IMR-90 (cell line): ENCODE data around the gene EDARADD. TPM values are rescaled to one million over a fixed set of nuclear protein-coding genes. Genes with fewer than 3 reads are reported as not detected.

Experiments
- ATAC-seq: fragments of 200-7000 bp; cut with Tn5 transposase; 2 replicates; pipeline ENCODE4 v1.9.1; 2020; ENCODE audit warnings: low read depth, mild to moderate bottlenecking, moderate library complexity
- BruUV-seq: library from RNA; stranded (reverse); fragments of 400-500 nt; replicated peaks from 2 replicates; lab custom pipeline; 2021; lab: Mats Ljungman, UMichigan
- CTCF ChIA-PET: fragments of 300-600 bp; formaldehyde crosslinking; extraction: SDS; loops from one replicate; lab custom pipeline; 2021; ENCODE audit warnings: antibody characterized with exemption; lab: Yijun Ruan, JAX
- POLR2A ChIA-PET: fragments of 300-600 bp; sonication (Branson Sonifier 250); formaldehyde crosslinking; loops from one replicate; lab custom pipeline; 2022; ENCODE audit warnings: antibody characterized with exemption; ENCODE audit not compliant: unreplicated experiment; lab: Charles Lee
- DNase-seq: peaks from one replicate; pipeline ENCODE4 v3.0.0; 2013
- H2AFZ ChIP-seq: replicated peaks from 2 replicates; pipeline ENCODE3; 2013; ENCODE audit warnings: low read length, mild to moderate bottlenecking; ENCODE audit not compliant: poor library complexity
- H2AK5ac ChIP-seq: 2 replicates; pipeline ENCODE4 v1.6.1; 2013; ENCODE audit warnings: low read depth, low read length, inconsistent platforms
- H2AK9ac ChIP-seq: replicated peaks from 2 replicates; pipeline ENCODE3; 2013; ENCODE audit warnings: mild to moderate bottlenecking, low read depth, low read length, moderate library complexity; ENCODE audit not compliant: poor library complexity
- H2BK120ac ChIP-seq: 2 replicates; pipeline ENCODE4 v1.6.1; 2013; ENCODE audit warnings: low read depth, low read length, inconsistent platforms
- H2BK15ac ChIP-seq: 3 replicates; pipeline ENCODE4 v1.6.1; 2013; ENCODE audit warnings: low read depth, low read length, inconsistent platforms
- H2BK20ac ChIP-seq: 2 replicates; pipeline ENCODE4 v1.6.1; 2013; ENCODE audit warnings: low read depth, mild to moderate bottlenecking, inconsistent platforms, low read length, moderate library complexity
- H2BK5ac ChIP-seq: 2 replicates; pipeline ENCODE4 v1.6.1; 2013; ENCODE audit warnings: mild to moderate bottlenecking, low read depth, low read length, inconsistent platforms; ENCODE audit not compliant: poor library complexity, severe bottlenecking
- H3K14ac ChIP-seq: replicated peaks from 2 replicates; pipeline ENCODE4 v1.6.1; 2013; ENCODE audit warnings: low read depth, low read length, inconsistent platforms
- H3K18ac ChIP-seq: 2 replicates; pipeline ENCODE4 v1.6.1; 2013; ENCODE audit warnings: low read depth, low read length, control low read depth
- H3K23ac ChIP-seq: 2 replicates; pipeline ENCODE4 v1.6.1; 2013; ENCODE audit warnings: low read depth, low read length, inconsistent platforms
- H3K27ac ChIP-seq: 2 replicates; pipeline ENCODE4 v1.5.1; 2013; ENCODE audit warnings: mild to moderate bottlenecking, control low read depth, low read length; ENCODE audit not compliant: insufficient read depth
- H3K27me3 ChIP-seq: 2 replicates; pipeline ENCODE4 v1.6.1; 2013; ENCODE audit warnings: low read length; ENCODE audit not compliant: control insufficient read depth, insufficient read depth
- H3K36me3 ChIP-seq: 2 replicates; pipeline ENCODE4 v1.6.1; 2013; ENCODE audit warnings: low read length, mixed read lengths; ENCODE audit not compliant: control insufficient read depth, insufficient read depth
- H3K4ac ChIP-seq: 2 replicates; pipeline ENCODE4 v1.6.1; 2013; ENCODE audit warnings: low read depth, low read length, inconsistent platforms
- H3K4me1 ChIP-seq: 2 replicates; pipeline ENCODE4 v1.6.1; 2013; ENCODE audit warnings: low read length, mixed read lengths; ENCODE audit not compliant: control insufficient read depth, insufficient read depth
- H3K4me2 ChIP-seq: 2 replicates; pipeline ENCODE4 v1.6.1; 2013; ENCODE audit warnings: low read depth, mild to moderate bottlenecking, control low read depth, low read length, moderate library complexity
- H3K4me3 ChIP-seq: 2 replicates; pipeline ENCODE4 v1.5.1; 2013; ENCODE audit warnings: low read depth, mild to moderate bottlenecking, control low read depth, low read length, moderate library complexity; ENCODE audit not compliant: insufficient read depth
- H3K56ac ChIP-seq: 2 replicates; pipeline ENCODE4 v1.6.1; 2013; ENCODE audit warnings: low read length, inconsistent platforms; ENCODE audit not compliant: insufficient read depth; ENCODE audit errors: extremely low read depth
- H3K79me1 ChIP-seq, 2 experiments: 2 replicates each; pipeline ENCODE4 v1.6.1; 2013; ENCODE audit warnings: low read length in 2 of 2, inconsistent platforms in 1 of 2, low read depth in 1 of 2
- H3K9ac ChIP-seq: 2 replicates; pipeline ENCODE4 v1.6.1; 2013; ENCODE audit warnings: low read depth, low read length, control low read depth
- H3K9me1 ChIP-seq: 2 replicates; pipeline ENCODE4 v1.6.1; 2013; ENCODE audit warnings: low read length, inconsistent platforms; ENCODE audit not compliant: insufficient read depth
- H3K9me3 ChIP-seq: 2 replicates; pipeline ENCODE4 v1.6.1; 2013; ENCODE audit warnings: low read length; ENCODE audit not compliant: control insufficient read depth, insufficient read depth
- H4K20me1 ChIP-seq: 2 replicates; pipeline ENCODE4 v1.6.1; 2013; ENCODE audit warnings: low read length, inconsistent platforms; ENCODE audit not compliant: insufficient read depth
- H4K5ac ChIP-seq: 2 replicates; pipeline ENCODE4 v1.6.1; 2013; ENCODE audit warnings: mild to moderate bottlenecking, low read depth, low read length, control low read depth
- H4K8ac ChIP-seq, 2 experiments: 2 replicates each; pipeline ENCODE4 v1.6.1; 2013; ENCODE audit warnings: low read depth in 2 of 2, low read length in 2 of 2, control low read depth in 1 of 2, inconsistent platforms in 1 of 2
- H4K91ac ChIP-seq: 2 replicates; pipeline ENCODE4 v1.6.1; 2013; ENCODE audit warnings: low read depth, low read length, inconsistent platforms; ENCODE audit not compliant: insufficient read depth
- BHLHE40 ChIP-seq: fragments of 150-350 bp; IDR thresholded peaks from 2 replicates; pipeline ENCODE4 v1.6.1; 2016; ENCODE audit warnings: mild to moderate bottlenecking, low read depth, low read length
- CEBPB ChIP-seq: IDR thresholded peaks from 2 replicates; pipeline ENCODE4 v1.6.1; 2012; ENCODE audit warnings: low read depth, low read length, improper control_type of control experiment
- CHD1 ChIP-seq: IDR thresholded peaks from 2 replicates; pipeline ENCODE4 v1.6.1; 2012; ENCODE audit warnings: low read depth, low read length, improper control_type of control experiment
- FOS ChIP-seq: fragments of 150-350 bp; IDR thresholded peaks from 2 replicates; pipeline ENCODE4 v1.6.1; 2016; ENCODE audit warnings: low read depth, low read length
- MAFK ChIP-seq: IDR thresholded peaks from 2 replicates; pipeline ENCODE4 v1.6.1; 2012; ENCODE audit warnings: low read depth, low read length, improper control_type of control experiment
- MAZ ChIP-seq: IDR thresholded peaks from 2 replicates; pipeline ENCODE4 v1.6.1; 2012; ENCODE audit warnings: low read depth, mild to moderate bottlenecking, low read length, improper control_type of control experiment, moderate library complexity, borderline replicate concordance
- MXI1 ChIP-seq: IDR thresholded peaks from 2 replicates; pipeline ENCODE4 v1.6.1; 2012; ENCODE audit warnings: low read depth, mild to moderate bottlenecking, low read length, moderate library complexity, borderline replicate concordance
- NFE2L2 ChIP-seq: fragments of 150-350 bp; IDR thresholded peaks from 2 replicates; pipeline ENCODE4 v1.6.1; 2016; ENCODE audit warnings: low read depth, mild to moderate bottlenecking, low read length
- POLR2A ChIP-seq: IDR thresholded peaks from 2 replicates; pipeline ENCODE4 v1.6.1; 2012; ENCODE audit warnings: mild to moderate bottlenecking, low read depth, low read length
- RAD21 ChIP-seq: IDR thresholded peaks from 2 replicates; pipeline ENCODE4 v1.6.1; 2012; ENCODE audit warnings: low read length, improper control_type of control experiment
- RCOR1 ChIP-seq: IDR thresholded peaks from 2 replicates; pipeline ENCODE4 v1.6.1; 2012; ENCODE audit warnings: mild to moderate bottlenecking, low read length, improper control_type of control experiment; ENCODE audit not compliant: insufficient replicate concordance
- RFX5 ChIP-seq: IDR thresholded peaks from 2 replicates; pipeline ENCODE4 v1.8.0; 2012; ENCODE audit warnings: low read depth, mild to moderate bottlenecking, low read length, moderate library complexity
- SMC3 ChIP-seq: fragments of 150-350 bp; IDR thresholded peaks from 2 replicates; pipeline ENCODE4 v1.6.1; 2016; ENCODE audit warnings: low read depth, mild to moderate bottlenecking, antibody characterized with exemption, low read length, moderate library complexity
- WGBS, 2 experiments: methylation state at CpG; one replicate each; pipeline versions ENCODE4 v1.1.5 to v1.1.7; 2013; ENCODE audit warnings: missing lambda C conversion rate in 2 of 2; ENCODE audit not compliant: insufficient read length in 1 of 2; ENCODE audit errors: extremely low coverage in 2 of 2; 5-methylcytosine and 5-hydroxymethylcytosine counted together
- dilution Hi-C: fragments of 300-500 bp; cut with HindIII; formaldehyde crosslinking; loops from one replicate; pipeline ENCODE4 v1.14.3; 2018; ENCODE audit warnings: low sequenced_read_pairs; ENCODE audit not compliant: unreplicated experiment
- in situ Hi-C: fragments of 300-500 bp; cut with MboI; formaldehyde crosslinking; loops from 3 replicates; pipeline ENCODE4 v1.14.3; 2019; ENCODE audit warnings: low sequenced_read_pairs, inconsistent platforms, mixed read lengths
- intact Hi-C: fragments of 100-400 bp; cut with micrococcal nuclease; formaldehyde crosslinking; loops from 2 replicates; pipeline ENCODE4 v1.10.0; 2022
- polyA plus RNA-seq, 3 experiments: library from polyadenylated mRNA; depleted of rRNA; stranded (reverse); fragments of >200 nt; gene quantifications; 2 replicates each; pipeline ENCODE4 v1.2.3, GENCODE V29; 2012; ENCODE audit warnings: low replicate concordance in 1 of 3
- total RNA-seq: library from RNA; depleted of rRNA; stranded (reverse); fragments of >200 nt; gene quantifications from 2 replicates; pipeline ENCODE4 v1.2.3, GENCODE V29; 2012
- TF ChIP-seq, protein P1 (sequence below): conservative IDR thresholded peaks from 2 replicates; pipeline ENCODE4 v1.5.1; 2012; ENCODE audit warnings: mild to moderate bottlenecking, low read depth, low read length, improper control_type of control experiment
- TF ChIP-seq, protein P2 (sequence below): fragments of 150-350 bp; IDR thresholded peaks from 2 replicates; pipeline ENCODE4 v1.6.1; 2017; ENCODE audit warnings: mild to moderate bottlenecking, antibody characterized with exemption, low read length, low read depth
- TF ChIP-seq, protein P3 (sequence below): fragments of 150-350 bp; IDR thresholded peaks from 2 replicates; pipeline ENCODE4 v1.6.1; 2016; ENCODE audit warnings: low read depth, mild to moderate bottlenecking, low read length, moderate library complexity, borderline replicate concordance

The EDARADD gene
- total and polyA plus RNA-seq, 2 of the 4 experiments (the other 2 are of a cell fraction), result not detected

DNA sequence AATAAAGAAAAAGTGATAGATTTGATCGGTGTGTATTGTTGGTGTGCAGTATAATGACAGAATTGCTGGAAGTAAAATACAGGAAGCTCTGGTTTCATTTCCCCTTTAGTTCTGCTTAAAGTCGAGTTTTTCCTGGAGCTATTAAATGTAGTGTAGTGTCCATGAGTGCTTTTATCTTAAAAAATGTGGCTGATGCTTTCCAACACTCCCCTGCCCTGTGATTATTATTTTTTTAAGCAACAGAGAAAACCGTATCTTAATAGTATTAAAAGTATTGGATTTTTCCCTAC, 130.8 kb downstream of the EDARADD start:
- no peak overlapping the region for H2AK9ac ChIP-seq
- BruUV-seq, result no TSS peak
- H4K91ac ChIP-seq, result no peak overlapping the region
- no peak overlapping the region for H2AK5ac ChIP-seq
- no CpG with 5 or more reads among the region's 3 CpGs for WGBS, 2 experiments
- H3K36me3 ChIP-seq, result 0 out of 2 replicates have a peak, but pooled peaks cover 1% of the 10 kb centered on the region
- no peaks in the 10 kb centered on the region for H3K27me3 ChIP-seq
- intact Hi-C loops, result loop anchor here (5.0 kb wide), 1 partner anchor 243 kb away; the partner anchor contains the start of gene ERO1B
- H2BK15ac ChIP-seq, result no peak overlapping the region
- peak overlapping the region; percentile 81 for H3K4me2 ChIP-seq
- no peak for TF ChIP-seq RFX5
- no peak for TF ChIP-seq RAD21
- no peak for TF ChIP-seq CEBPB
- TF ChIP-seq, protein P1, sequence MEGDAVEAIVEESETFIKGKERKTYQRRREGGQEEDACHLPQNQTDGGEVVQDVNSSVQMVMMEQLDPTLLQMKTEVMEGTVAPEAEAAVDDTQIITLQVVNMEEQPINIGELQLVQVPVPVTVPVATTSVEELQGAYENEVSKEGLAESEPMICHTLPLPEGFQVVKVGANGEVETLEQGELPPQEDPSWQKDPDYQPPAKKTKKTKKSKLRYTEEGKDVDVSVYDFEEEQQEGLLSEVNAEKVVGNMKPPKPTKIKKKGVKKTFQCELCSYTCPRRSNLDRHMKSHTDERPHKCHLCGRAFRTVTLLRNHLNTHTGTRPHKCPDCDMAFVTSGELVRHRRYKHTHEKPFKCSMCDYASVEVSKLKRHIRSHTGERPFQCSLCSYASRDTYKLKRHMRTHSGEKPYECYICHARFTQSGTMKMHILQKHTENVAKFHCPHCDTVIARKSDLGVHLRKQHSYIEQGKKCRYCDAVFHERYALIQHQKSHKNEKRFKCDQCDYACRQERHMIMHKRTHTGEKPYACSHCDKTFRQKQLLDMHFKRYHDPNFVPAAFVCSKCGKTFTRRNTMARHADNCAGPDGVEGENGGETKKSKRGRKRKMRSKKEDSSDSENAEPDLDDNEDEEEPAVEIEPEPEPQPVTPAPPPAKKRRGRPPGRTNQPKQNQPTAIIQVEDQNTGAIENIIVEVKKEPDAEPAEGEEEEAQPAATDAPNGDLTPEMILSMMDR, result no peak
- no peak for TF ChIP-seq SMC3
- TF ChIP-seq MAFK, result no peak
- no peak for TF ChIP-seq MXI1
- TF ChIP-seq, protein P2, sequence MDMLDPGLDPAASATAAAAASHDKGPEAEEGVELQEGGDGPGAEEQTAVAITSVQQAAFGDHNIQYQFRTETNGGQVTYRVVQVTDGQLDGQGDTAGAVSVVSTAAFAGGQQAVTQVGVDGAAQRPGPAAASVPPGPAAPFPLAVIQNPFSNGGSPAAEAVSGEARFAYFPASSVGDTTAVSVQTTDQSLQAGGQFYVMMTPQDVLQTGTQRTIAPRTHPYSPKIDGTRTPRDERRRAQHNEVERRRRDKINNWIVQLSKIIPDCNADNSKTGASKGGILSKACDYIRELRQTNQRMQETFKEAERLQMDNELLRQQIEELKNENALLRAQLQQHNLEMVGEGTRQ, result no peak
- no peak for TF ChIP-seq FOS
- no peak for TF ChIP-seq POLR2A
- no peak for TF ChIP-seq MAZ
- TF ChIP-seq RCOR1, result no peak
- no peak for TF ChIP-seq NFE2L2
- TF ChIP-seq, protein P3, sequence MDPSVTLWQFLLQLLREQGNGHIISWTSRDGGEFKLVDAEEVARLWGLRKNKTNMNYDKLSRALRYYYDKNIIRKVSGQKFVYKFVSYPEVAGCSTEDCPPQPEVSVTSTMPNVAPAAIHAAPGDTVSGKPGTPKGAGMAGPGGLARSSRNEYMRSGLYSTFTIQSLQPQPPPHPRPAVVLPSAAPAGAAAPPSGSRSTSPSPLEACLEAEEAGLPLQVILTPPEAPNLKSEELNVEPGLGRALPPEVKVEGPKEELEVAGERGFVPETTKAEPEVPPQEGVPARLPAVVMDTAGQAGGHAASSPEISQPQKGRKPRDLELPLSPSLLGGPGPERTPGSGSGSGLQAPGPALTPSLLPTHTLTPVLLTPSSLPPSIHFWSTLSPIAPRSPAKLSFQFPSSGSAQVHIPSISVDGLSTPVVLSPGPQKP, result no peak
- no peak for TF ChIP-seq BHLHE40
- TF ChIP-seq CHD1, result no peak
- H3K14ac ChIP-seq, result no peak overlapping the region; the same call in 1 of the 2 replicates
- peaks cover 3% of the 10 kb centered on the region; the same call in 1 of the 2 replicates for H3K9me1 ChIP-seq
- H2BK20ac ChIP-seq, result no peak overlapping the region
- no peak overlapping the region for H2AFZ ChIP-seq
- H3K4me3 ChIP-seq, result peak overlapping the region; percentile 61
- H3K4ac ChIP-seq, result no peak overlapping the region; the same call in 1 of the 2 replicates
- peaks cover 8% of the 10 kb centered on the region for H3K4me1 ChIP-seq
- peak overlapping the region; percentile 62; the same call in 1 of the 2 replicates for H3K9ac ChIP-seq
- POLR2A ChIA-PET, result no interaction called here
- H3K9me3 ChIP-seq, result no peaks in the 10 kb centered on the region
- no peak overlapping the region for H2BK120ac ChIP-seq
- DNase-seq (no peak), ATAC-seq (no peak)
- peak overlapping the region; percentile 30 to 98; a peak in 2 of 4 replicates for H4K8ac ChIP-seq
- H3K23ac ChIP-seq, result 0 out of 2 replicates have a peak overlapping the region, but pooled peaks have one; percentile 85
- H4K20me1 ChIP-seq, result no peaks in the 10 kb centered on the region
- H3K56ac ChIP-seq, result no peak overlapping the region
- peak overlapping the region; percentile 62 for H2BK5ac ChIP-seq
- CTCF ChIA-PET, result no interaction called here
- dilution Hi-C loops, result no loop called here
- H4K5ac ChIP-seq, result no peak overlapping the region
- in situ Hi-C loops, result no loop called here
- H3K27ac ChIP-seq, result no peak overlapping the region
- peaks cover 4 to 8% of the 10 kb centered on the region in 2 experiments; a peak in 3 of 4 replicates for H3K79me1 ChIP-seq
- no peak overlapping the region for H3K18ac ChIP-seq
